GM18499 (cell line): ENCODE measurements around the gene AADACL2.

Experiments
- ATAC-seq: cut with Tn5 transposase; IDR thresholded peaks from one replicate; pipeline ENCODE4 v1.9.1; 2021; ENCODE audit warnings: moderate number of reproducible peaks; ENCODE audit not compliant: insufficient read depth, unreplicated experiment

The AADACL2 gene, protein sequence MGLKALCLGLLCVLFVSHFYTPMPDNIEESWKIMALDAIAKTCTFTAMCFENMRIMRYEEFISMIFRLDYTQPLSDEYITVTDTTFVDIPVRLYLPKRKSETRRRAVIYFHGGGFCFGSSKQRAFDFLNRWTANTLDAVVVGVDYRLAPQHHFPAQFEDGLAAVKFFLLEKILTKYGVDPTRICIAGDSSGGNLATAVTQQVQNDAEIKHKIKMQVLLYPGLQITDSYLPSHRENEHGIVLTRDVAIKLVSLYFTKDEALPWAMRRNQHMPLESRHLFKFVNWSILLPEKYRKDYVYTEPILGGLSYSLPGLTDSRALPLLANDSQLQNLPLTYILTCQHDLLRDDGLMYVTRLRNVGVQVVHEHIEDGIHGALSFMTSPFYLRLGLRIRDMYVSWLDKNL

DNA sequence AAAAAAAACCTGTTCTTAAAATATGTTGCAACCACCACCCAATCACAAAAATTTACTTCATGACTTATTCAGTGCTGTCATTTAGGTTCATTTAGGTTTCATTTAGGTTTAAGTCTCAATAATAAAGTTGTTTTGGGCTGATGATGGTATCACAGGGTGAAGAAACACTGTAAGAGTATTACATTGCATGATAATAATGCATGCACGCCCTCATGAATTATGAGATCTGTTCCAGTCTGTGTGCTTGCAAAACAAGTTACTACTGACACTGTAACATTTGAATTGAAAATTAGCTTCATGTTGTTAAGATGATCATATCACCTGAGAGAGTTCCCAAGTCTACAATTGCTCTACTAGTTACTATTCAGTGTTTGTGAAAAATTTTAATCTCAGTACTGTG lies at the start of gene AADACL2:
AADACL2 (plus strand) TSS at position 315 of the 400 bp plus-strand sequence. CDS start 109 bp downstream, outside the sequence.
- ATAC-seq: no peak

DNA sequence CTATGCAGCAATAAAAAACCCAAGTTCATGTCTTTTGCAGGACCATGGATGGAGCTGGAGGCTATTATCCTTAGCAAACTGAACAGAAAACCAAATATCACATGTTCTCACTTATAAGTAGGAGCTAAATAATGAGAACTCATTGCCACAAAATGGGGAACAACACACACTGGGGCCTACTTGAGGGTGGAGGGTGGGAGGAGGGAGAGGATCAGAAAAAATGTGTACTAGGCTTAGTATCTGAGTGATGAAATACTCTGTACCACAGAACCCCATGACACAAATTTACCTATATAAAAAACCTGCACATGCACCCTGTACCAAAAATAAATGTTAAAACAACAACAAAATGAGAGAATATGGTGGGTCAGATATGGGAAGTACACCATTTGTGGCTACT lies 49.6 kb upstream of the AADACL2 start:
- ATAC-seq: no peak

DNA sequence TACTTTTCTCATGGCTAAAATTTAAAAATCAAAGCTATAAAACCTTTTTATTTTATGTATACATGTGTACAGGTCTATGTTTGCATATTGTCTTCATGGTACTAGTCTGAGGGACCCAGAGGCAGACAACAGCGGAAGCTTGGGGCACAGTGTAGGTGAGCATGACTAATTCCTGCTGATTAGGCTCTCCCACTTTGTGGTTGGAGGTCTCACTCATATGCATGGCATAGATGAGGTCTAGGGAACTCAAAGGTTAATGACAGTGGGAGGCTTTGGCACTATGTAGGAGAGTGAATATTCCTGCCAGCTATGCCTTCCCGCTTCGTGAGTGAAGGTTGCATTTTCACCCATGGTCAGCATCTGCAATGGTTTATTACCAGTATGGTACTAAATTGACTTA lies 47.5 kb upstream of the AADACL2 start:
- ATAC-seq: no peak

DNA sequence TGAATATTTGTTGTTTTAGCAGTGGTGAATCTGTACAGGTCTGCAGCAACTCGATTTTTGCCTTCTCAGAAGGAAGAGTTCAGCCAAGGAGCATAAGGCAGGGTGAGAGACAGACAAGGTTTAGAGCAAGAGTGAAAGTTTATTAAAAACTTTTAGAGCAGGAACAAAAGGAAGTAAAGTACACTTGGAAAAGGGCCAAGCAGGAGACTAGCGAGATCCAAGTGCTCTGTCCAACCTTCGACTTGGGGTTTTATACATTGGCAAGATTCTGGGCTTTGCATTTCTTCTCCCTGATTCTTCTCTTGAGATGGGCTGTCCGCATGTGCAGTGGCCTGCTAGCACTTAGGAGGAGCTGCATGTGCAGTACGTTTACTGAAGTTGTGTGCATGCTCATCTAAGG lies 46.7 kb upstream of the AADACL2 start:
- no peak for ATAC-seq

DNA sequence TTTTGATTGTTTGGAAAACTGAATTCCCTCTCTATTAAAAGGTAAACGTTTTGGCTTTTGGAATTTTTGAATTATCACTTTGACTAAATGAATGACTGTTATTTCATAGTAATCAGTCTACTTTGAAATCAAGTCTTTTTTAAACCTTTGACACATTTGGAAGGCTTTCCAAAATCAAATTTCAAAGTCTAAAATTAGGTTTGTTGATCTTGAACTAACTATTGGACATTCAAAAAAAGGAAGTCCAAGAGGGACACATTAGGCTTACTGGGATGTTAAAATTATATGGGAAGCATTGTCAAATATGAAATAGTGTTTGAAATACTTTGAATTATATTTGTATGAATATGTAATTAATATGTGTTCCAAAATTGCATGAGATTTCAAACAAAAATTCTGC lies 45.2 kb upstream of the AADACL2 start:
- no peak for ATAC-seq

DNA sequence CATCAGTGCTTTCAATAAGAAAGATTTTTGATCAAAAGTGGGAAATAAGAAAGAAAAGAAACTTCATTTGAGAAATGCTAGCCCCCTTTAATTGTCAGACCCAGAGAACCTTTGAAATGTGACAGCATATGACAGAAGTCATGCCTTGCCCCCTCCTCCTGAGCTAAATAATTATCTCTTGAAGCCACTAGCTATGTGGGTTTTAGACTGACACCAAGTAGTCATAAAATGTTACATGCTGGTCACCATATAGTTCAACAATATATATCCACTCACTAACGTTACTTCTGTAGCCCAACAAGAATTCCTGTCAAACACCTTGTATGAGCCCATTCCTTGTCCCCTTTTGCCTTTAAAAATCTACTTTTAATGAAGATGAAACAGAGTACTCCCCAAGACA lies 43.1 kb upstream of the AADACL2 start:
- no peak for ATAC-seq

DNA sequence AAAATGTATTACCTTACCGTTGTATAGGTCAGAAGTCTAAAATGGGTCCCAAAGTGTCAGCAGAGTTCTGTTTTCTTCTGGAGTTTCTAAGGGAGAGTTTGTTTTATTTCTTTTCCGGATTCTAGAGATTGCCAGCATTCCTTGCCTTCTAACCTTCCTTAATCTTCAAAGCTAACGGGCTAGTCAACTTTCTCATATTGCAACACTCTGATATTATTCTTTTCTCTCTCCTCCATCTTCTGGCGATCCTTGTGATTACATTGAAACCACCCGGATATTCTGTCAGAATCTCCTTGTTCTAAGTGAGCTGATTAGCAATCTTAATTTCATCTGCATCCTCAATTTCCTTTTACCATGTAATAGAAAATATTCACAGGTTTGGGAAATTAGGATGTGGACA lies 36.2 kb upstream of the AADACL2 start:
- no peak for ATAC-seq

DNA sequence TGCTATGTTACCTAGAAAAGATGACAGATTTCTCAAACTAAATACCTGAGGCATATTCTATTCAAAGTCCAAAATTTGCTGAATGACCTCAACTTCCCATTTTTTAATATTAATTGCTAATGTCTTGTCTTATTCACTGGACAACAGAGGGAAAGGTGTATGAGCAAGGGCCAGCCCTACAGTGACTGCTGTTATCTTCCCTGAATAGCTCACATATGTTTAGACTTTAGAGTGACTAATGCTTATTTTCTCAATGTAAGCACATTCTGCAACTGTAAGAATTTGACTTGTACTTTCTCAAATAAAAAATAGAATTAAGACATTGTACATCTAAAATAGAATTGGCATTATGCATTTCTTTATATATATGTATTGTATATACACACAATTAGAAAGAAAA lies 26.5 kb upstream of the AADACL2 start:
- ATAC-seq: no peak

DNA sequence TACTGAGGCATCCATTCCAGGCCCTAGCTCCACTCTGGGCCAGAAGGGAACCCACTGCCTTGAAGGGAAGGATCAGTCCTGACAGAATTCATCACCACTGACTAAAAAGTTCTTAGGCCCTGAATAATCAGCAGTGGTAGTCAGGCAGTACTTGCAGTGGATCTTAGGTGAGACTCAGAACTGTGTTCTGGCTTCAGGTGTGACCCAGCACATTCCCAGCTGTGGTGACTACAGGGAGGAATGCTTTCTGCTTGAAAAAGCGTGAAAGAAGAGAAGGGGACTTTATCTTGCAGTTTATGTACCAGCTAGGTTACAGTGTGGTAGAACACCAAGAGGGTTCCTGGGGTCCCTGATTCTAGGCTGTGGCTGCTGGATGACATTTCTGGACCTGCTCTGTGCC lies 24.9 kb upstream of the AADACL2 start:
- ATAC-seq: no peak

DNA sequence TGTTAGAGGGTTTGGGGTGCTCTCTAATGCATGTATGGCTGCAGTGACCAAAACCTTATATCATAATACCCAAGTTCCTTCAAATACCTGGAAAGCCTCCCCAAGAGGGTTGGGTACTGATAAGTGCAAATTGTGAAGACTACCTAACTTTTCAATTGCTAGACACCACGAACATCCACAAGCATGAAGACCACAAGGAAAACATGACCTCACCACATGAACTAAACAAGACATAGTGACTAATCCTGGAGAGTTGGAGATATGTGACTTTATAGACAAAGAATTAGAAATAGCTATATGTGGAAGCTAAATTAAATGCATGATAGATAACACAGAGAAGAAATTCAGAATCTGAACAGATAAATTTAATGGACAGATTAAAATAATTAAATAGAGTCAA lies 23.9 kb upstream of the AADACL2 start:
- ATAC-seq: no peak

DNA sequence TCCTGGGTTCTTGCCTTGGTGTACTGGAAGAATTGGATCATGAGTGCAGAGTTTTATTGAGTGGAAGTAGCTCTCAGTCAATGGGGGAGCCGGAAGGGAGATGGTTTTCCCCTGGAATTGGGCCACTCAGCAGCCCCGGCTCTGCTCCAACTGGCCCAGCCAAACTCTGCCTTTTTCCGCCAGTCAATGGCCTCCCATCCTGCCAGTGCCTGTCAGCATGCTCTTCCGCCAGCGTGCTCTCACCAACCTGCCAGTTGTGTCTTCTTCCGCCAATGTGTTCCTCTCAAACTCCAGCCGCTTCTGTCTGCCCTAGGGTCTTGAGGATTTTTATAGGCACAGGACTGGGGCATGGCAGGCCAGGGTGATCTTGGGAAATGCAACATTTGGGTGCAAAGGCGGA lies 12.4 kb upstream of the AADACL2 start:
- ATAC-seq: no peak

DNA sequence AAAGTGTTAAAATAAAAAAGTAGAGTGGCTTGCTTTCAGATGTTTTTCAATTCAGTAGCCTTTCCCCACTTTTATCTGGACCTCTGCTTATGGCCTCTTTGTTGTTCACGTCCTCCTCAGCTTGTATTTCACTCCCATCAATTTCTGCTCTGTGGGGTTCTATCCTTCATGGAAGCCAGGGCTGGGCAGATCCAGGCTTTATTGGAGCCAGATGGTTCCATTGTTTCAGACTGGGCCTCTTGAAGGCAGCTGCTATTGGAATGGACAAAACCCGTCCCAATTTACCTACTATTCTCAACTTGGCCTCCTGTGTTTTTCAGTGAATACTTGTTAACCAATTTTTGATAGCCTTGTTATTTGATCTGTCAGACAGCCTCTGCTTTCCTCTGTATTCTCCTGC lies 10.9 kb upstream of the AADACL2 start:
- no peak for ATAC-seq

DNA sequence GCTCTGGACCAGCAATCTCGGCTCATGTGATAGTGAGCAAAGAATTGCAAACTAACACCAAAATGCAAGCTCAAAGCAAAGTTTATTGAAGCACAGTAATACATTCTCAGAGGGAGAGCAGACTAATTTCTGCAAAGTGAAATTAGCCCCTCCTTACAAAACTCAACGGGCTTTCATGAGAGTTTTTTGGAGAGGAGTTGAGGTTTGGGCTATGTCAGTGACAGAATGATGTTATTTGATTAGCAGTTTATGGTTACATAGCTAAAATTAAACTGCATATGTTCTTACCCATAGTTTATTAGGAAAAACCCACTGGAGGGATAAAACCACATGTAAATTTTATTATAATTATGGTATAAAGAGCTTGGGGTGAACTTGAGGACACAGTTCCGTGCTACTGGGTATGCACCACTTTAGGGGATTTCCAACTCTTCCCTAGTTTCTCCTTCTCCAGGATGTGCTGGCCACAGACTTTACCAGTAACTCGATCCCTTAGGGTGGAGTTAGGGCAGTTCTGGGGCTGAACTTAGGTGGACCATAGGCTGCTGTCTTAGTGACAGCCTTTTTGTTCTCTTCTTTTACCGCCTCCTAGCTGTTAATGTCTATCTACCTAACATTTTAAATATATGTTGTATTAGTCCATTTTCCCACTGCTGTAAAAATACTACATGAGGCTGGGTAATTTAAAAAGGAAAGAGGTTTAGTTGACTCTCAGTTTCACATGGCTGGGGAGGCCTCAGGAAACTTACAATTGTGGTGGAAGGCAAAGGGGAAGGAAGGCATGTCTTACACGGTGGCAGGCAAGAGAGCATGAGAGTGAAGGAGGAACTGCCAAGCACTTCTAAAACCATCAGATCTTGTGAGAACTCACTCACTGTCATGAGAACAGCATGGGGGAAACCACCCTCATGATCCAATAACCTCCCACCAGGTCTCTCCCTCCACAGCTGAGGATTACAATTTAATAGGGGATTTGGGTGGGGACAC lies 8.9 kb upstream of the AADACL2 start:
- no peak for ATAC-seq

DNA sequence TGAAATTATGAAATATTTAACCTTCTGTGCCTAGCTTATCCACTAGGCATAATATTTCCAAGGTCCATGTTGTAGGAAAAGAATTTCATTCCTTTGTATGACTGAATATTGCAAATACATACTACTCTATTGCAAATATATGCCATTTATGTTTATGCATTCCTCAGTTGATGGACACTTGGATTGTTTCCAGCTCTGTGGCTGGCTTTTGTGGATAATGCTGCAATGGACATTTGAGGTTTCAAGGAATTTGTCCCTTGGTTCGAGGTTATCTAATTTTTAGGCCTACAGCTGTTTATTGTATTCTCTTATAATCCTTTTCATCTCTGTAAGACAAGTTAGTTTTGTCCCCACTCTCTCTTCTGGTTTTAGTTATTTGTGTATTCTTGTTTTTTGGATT lies 7.7 kb upstream of the AADACL2 start:
- ATAC-seq: no peak

DNA sequence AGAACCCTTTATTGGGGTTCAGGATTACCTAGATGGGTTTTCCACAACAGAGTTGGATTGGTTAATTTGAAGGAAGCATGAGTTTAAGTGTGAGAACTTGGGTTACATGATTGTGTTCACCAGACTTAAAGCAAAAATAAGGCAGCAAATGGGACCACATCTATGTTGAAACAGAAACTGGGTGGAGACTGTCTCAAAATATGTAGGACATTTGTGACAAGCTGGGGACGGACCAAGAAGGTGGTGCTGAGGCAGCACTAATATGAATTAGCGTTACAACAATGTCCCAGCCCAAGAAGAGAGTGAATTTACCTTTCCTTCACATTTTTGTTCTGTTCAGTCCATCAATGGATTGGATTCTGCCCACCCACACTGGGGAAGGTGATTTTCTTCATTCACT lies 866 bp upstream of the AADACL2 start:
- no peak for ATAC-seq

DNA sequence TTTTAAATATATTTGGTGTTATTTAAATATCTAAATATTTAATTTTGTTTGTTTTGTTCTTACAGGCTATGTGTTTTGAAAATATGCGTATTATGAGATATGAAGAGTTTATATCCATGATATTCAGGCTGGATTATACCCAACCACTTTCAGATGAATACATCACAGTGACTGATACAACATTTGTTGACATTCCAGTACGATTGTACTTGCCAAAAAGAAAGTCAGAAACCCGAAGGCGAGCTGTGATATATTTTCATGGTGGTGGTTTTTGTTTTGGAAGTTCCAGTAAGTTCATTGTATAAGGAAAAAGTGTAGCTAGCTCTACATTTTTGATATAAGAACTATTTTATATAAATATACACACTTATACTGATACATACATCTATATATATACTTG lies 6.9 kb downstream of the AADACL2 start:
- ATAC-seq: no peak

DNA sequence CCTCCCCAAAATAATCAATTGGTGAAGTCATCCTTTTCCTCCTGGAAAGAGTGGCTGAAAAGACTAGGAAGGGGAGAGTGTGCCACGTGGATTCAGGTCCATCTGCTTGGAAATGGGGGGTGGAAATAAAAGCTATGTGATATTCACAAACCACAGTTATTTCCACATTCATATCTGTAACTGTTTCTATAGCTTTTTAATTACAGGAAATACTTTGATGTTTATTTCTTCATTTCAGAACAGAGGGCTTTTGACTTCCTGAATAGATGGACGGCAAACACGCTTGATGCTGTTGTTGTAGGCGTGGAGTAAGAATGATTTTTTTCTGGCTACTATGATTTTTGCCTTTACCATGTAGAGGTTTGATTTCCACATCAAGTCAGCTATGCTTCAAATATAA lies 10.1 kb downstream of the AADACL2 start:
- ATAC-seq: no peak

DNA sequence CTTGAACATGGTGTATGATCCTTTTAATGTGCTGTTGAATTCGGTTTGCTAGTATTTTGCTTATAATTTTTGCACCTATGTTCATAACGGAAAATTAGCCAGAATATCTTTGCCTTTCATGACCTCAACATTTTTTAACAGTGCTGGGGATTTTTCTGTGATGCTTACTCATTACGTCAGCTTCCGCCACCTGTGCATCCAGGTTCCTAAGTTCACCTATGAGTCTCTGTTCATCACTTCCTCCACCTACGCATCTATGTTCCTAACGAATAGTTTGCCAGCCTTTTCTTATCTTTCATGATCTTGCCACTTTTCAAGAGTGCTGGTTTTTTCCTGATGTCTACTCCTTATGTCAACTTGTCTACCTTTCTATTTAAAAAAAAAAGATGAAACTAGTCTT lies 16.5 kb downstream of the AADACL2 start:
- no peak for ATAC-seq

DNA sequence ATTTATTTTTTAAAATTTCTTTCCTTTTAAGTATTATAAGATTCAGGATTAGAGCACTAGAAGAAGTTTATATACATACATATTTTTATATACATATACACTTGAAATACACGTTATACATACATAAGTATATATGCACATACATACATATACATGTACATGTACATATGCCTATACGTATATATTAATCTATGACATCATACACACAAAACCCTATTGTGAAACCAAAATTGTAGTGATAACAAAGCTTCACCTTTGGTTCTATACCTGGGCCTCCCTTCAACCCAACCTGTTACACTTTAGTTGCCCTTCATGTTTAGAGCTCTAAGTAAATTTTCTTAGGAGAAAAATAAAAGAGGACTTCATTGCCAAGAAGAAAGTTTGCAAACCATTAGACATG lies 17.0 kb downstream of the AADACL2 start:
- ATAC-seq: no peak

DNA sequence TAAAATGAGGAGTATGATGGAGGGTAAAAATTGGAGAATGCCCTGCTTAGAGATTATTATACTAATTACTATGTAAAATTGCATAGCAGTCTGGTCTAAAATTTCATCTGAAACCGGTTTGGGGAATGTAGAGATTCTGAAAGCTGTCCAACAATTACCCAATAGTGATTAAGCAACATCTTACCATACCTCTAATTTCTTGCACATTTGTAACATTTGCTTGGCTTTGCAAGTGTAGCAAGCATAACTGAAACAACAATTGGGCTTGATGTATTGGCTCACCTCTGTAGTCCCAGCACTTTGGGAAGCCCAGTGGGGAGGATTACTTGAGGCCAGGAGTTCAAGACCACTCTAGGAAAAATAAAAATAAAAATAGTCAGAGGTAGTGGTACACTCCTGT lies 17.4 kb downstream of the AADACL2 start:
- ATAC-seq: no peak

DNA sequence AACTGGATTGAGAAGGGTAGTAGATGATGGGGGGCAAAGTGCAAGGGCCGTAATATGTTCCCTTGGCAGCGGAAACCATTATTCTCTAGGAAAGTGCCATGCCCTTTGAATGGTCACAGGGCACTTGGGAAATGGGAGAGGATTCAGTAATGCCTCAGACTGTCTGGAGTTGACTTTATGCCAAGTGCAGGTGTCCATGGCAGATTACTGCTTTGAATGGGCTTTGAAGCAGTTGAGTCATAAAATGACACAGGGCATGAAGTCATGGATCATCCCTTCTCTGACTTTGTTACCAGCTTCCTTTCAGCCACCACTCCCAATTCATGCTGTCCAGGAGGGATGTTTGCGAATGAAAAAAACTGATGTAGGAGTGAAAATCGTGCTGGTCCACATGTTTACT lies 20.1 kb downstream of the AADACL2 start:
- ATAC-seq: no peak
